GM12878 (cell line): ENCODE results near the gene HCFC1. TPM values are rescaled to one million over a fixed set of nuclear protein-coding genes. Genes with fewer than 3 reads are reported as not detected.

Experiments used
- DPF2 ChIP-seq: fragments of 450-650 bp; IDR thresholded peaks from 2 replicates; pipeline ENCODE4 v1.6.1; 2017; ENCODE audit warnings: mild to moderate bottlenecking
- KAT2A ChIP-seq: conservative IDR thresholded peaks from 2 replicates; pipeline ENCODE4 v1.6.1; 2011; ENCODE audit warnings: low read depth, low read length; ENCODE audit not compliant: control insufficient read depth
- NFIC ChIP-seq: IDR thresholded peaks from 2 replicates; pipeline ENCODE4 v1.6.1; 2012; ENCODE audit warnings: low read depth, mild to moderate bottlenecking, inconsistent platforms, low read length, moderate library complexity
- POLR2A ChIP-seq: IDR thresholded peaks from 2 replicates; pipeline ENCODE4 v1.6.1; 2011; ENCODE audit warnings: low read depth, mild to moderate bottlenecking, low read length
- SMC3 ChIP-seq: IDR thresholded peaks from 2 replicates; pipeline ENCODE4 v1.6.1; 2011; ENCODE audit warnings: low read length, improper control_type of control experiment, borderline replicate concordance
- TAF1 ChIP-seq: IDR thresholded peaks from 2 replicates; pipeline ENCODE4 v1.6.1; 2011; ENCODE audit warnings: mild to moderate bottlenecking, low read depth, low read length, borderline replicate concordance
- TARDBP ChIP-seq: IDR thresholded peaks from 2 replicates; pipeline ENCODE4 v1.6.1; 2016; ENCODE audit warnings: borderline replicate concordance
- TCF7 ChIP-seq: IDR thresholded peaks from 2 replicates; pipeline ENCODE4 v1.6.1; 2014; ENCODE audit warnings: antibody characterized with exemption, borderline replicate concordance
- ZBED1 ChIP-seq: IDR thresholded peaks from 2 replicates; pipeline ENCODE4 v1.6.1; 2016; ENCODE audit warnings: borderline replicate concordance
- ZBTB40 ChIP-seq: fragments of 450-650 bp; IDR thresholded peaks from 2 replicates; pipeline ENCODE4 v1.6.1; 2016; ENCODE audit warnings: mild to moderate bottlenecking, moderate library complexity, borderline replicate concordance
- polyA plus RNA-seq, 11 experiments: library from polyadenylated mRNA; depleted of rRNA in 4 of 11; unstranded in 6 of 11; stranded (reverse) in 5 of 11; fragments of >200 nt; fragmentation: Nextera tagmentation in 4 of 11; fragmentation: Illumina TruSeq in 1 of 11; extraction: Ambion mirVana in 4 of 11; extraction: Trizol in 1 of 11; gene quantifications; 1 replicate in 1 of 11; 2 replicates in 10 of 11; pipeline versions ENCODE4 v1.2.1 to v1.2.3, GENCODE V29; 2011 to 2016; ENCODE audit warnings: inconsistent platforms in 2 of 11, missing spikeins in 2 of 11, low read depth in 1 of 11
- total RNA-seq, 4 experiments: library from RNA; depleted of rRNA in 3 of 4; stranded (reverse); fragments of >200 nt in 3 of 4; fragmentation: Illumina TruSeq in 1 of 4; extraction: Trizol in 1 of 4; gene quantifications; 2 replicates each; pipeline versions ENCODE4 v1.2.1 to v1.2.3, GENCODE V29; 2013 to 2021

HCFC1 gene
- total and polyA plus RNA-seq, 10 of the 15 experiments (the other 5 are each of a cell fraction or from before 2014, with no cell fraction given): 3.9 to 92.7 (median 23.5) TPM

- TF ChIP-seq ZBTB40 (no peak), SMC3 (no peak), POLR2A (peak; percentile 64), NFIC (no peak), TARDBP (no peak), ZBED1 (no peak), DPF2 (no peak), TCF7 (no peak), TAF1 (peak; percentile 37; the same call in 1 of the 2 replicates), KAT2A (no peak)
Observed at GRCh38 chrX:154019633-154020528, 48.3 kb upstream of the HCFC1 start, which contains the start of gene IRAK1 (continued).
